Uterus (tissue), 2 donors: ENCODE measurements around the gene CYB5B.

ENCODE experiments used
- POLR2A ChIP-seq, 2 donors: fragments of 450-650 bp; IDR thresholded peaks; one replicate each; pipeline ENCODE4 v1.6.1; 2016; ENCODE audit warnings: antibody characterized with exemption in 2 of 2, mild to moderate bottlenecking in 1 of 2, moderate library complexity in 1 of 2
- TF ChIP-seq, protein P1 (sequence below), 4 experiments: fragments of 200-600 bp in 2 of 4; fragments of 450-650 bp in 2 of 4; sonication (generic) in 2 of 4; IDR thresholded peaks; one replicate each; pipeline ENCODE4 v1.5.1; 2016 to 2019; ENCODE audit warnings: antibody characterized with exemption in 4 of 4, mild to moderate bottlenecking in 2 of 4, moderate library complexity in 1 of 4

DNA sequence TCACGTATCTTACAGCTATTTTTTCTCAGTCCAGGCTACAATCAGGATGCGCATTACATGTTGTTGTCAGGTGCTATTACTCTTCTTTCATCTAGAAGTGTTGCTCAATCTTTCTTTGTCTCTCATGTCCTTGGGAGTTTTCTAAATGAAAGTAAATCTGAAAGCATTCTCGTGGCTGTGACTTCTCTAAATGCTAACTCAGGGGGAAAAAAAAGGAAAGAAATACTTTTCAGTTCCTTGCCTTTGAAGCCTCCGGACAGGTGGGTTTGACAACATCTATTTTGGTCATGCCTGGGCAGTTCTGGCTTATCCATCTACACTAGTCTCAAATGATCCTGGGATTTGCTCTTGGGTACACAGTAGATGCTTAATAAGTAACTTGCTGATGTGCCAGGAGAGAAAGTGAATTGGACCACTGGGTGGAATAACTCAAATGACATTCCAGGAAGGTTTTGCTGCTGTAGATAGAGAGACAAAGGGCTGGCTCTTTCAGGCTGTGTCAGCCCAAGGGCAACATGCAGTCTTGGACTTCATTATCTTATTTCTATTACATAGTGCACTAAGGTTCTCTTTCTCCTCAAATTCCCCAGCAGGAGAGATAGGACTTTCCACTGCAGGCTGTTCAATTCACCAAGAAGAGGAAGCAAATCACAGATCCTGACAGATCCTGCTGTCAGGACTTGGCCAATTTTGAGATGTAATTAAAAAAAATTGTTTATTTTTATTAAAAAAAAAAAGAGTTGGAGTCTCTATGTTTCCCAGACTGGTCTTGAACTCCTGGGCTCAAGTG lies 77.7 kb downstream of the CYB5B start:
- TF ChIP-seq, protein P1, sequence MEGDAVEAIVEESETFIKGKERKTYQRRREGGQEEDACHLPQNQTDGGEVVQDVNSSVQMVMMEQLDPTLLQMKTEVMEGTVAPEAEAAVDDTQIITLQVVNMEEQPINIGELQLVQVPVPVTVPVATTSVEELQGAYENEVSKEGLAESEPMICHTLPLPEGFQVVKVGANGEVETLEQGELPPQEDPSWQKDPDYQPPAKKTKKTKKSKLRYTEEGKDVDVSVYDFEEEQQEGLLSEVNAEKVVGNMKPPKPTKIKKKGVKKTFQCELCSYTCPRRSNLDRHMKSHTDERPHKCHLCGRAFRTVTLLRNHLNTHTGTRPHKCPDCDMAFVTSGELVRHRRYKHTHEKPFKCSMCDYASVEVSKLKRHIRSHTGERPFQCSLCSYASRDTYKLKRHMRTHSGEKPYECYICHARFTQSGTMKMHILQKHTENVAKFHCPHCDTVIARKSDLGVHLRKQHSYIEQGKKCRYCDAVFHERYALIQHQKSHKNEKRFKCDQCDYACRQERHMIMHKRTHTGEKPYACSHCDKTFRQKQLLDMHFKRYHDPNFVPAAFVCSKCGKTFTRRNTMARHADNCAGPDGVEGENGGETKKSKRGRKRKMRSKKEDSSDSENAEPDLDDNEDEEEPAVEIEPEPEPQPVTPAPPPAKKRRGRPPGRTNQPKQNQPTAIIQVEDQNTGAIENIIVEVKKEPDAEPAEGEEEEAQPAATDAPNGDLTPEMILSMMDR (IDR thresholded peaks at IDR 0.05), result no peak
- no peak for TF ChIP-seq POLR2A (IDR thresholded peaks at IDR 0.05)
